ENCODE data around the gene SLC35E3.

GRCh38 chr12:68798882-68799234 is 52.9 kb downstream of the SLC35E3 start:
- TF ChIP-seq POLR2A (IDR thresholded peaks at IDR 0.05), result no peak
- TF ChIP-seq, protein P1, sequence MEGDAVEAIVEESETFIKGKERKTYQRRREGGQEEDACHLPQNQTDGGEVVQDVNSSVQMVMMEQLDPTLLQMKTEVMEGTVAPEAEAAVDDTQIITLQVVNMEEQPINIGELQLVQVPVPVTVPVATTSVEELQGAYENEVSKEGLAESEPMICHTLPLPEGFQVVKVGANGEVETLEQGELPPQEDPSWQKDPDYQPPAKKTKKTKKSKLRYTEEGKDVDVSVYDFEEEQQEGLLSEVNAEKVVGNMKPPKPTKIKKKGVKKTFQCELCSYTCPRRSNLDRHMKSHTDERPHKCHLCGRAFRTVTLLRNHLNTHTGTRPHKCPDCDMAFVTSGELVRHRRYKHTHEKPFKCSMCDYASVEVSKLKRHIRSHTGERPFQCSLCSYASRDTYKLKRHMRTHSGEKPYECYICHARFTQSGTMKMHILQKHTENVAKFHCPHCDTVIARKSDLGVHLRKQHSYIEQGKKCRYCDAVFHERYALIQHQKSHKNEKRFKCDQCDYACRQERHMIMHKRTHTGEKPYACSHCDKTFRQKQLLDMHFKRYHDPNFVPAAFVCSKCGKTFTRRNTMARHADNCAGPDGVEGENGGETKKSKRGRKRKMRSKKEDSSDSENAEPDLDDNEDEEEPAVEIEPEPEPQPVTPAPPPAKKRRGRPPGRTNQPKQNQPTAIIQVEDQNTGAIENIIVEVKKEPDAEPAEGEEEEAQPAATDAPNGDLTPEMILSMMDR (IDR thresholded peaks at IDR 0.05), result no peak

Measured in Peyer's patch (tissue), 4 donors.